Esophagus muscularis mucosa (tissue), 4 donors: Measurements from ENCODE around the gene SH3BP4. TPM values are rescaled to one million over a fixed set of nuclear protein-coding genes. Genes with fewer than 3 reads are reported as not detected.

Experiments used
- DNase-seq: peaks from one replicate; pipeline ENCODE4 v3.0.0-alpha.2; 2017; ENCODE audit errors: extremely low spot score
- H3K27ac ChIP-seq, 4 donors: fragments of 200-600 bp; sonication (generic); replicated peaks in 1 of 4; 1 replicate in 3 of 4; 2 replicates in 1 of 4; pipeline ENCODE4 v1.5.1; 2016 to 2019; ENCODE audit warnings: mild to moderate bottlenecking in 1 of 4
- H3K27me3 ChIP-seq, 4 donors: fragments of 200-600 bp; sonication (generic); one replicate each; pipeline versions ENCODE4 v1.5.1 to v1.6.0; 2016 to 2019
- H3K36me3 ChIP-seq, 4 donors: fragments of 200-600 bp; sonication (generic); one replicate each; pipeline ENCODE4 v1.5.1; 2016 to 2019
- H3K4me1 ChIP-seq, 4 donors: fragments of 200-600 bp; sonication (generic); one replicate each; pipeline ENCODE4 v1.5.1; 2016 to 2019
- H3K4me3 ChIP-seq, 4 donors: fragments of 200-600 bp; sonication (generic); 1 replicate in 2 of 4; 2 replicates in 2 of 4; pipeline ENCODE4 v1.5.1; 2016 to 2019; ENCODE audit warnings: mild to moderate bottlenecking in 4 of 4, moderate library complexity in 1 of 4
- H3K9me3 ChIP-seq, 4 donors: fragments of 200-600 bp; sonication (generic); 1 replicate in 3 of 4; 2 replicates in 1 of 4; pipeline ENCODE4 v1.5.1; 2016 to 2019
- CTCF ChIP-seq, 3 experiments: fragments of 200-600 bp in 2 of 3; fragments of 450-650 bp in 1 of 3; sonication (generic) in 2 of 3; IDR thresholded peaks; one replicate each; pipeline ENCODE4 v1.5.1; 2017 to 2019; ENCODE audit warnings: antibody characterized with exemption in 3 of 3, mild to moderate bottlenecking in 2 of 3, moderate library complexity in 1 of 3
- EP300 ChIP-seq: sonication (generic); formaldehyde crosslinking; IDR thresholded peaks from one replicate; pipeline ENCODE4 v1.6.1; 2017; ENCODE audit warnings: antibody characterized with exemption
- POLR2A ChIP-seq: fragments of 450-650 bp; IDR thresholded peaks from one replicate; pipeline ENCODE4 v1.6.1; 2017; ENCODE audit warnings: antibody characterized with exemption, moderate library complexity, mild to moderate bottlenecking, low read depth
- POLR2AphosphoS5 ChIP-seq, 2 donors: sonication (generic); formaldehyde crosslinking; IDR thresholded peaks; one replicate each; pipeline ENCODE4 v1.6.1; 2017; ENCODE audit warnings: antibody characterized with exemption in 2 of 2
- WGBS: methylation state at CpG from one replicate; pipeline ENCODE4 v1.1.5; 2018; 5-methylcytosine and 5-hydroxymethylcytosine counted together
- intact Hi-C: fragments of 100-400 bp; cut with DNase I; formaldehyde crosslinking; loops from one replicate; pipeline ENCODE4 v1.15.1; 2023
- total RNA-seq, 4 donors: library from RNA; depleted of rRNA; stranded (reverse); fragments of >200 nt; gene quantifications; one replicate each; pipeline versions ENCODE4 v1.1.0 to v1.2.1, GENCODE V29; 2016

The SH3BP4 gene
- total RNA-seq, 4 donors from 2014 or later: 25.3 to 63.1 (median 48.4) TPM

GRCh38 chr2:235002198-235003095 is 50.6 kb downstream of the SH3BP4 start:
- intact Hi-C loops: no loop called here
- Histone ChIP-seq H3K4me3 (no peak overlapping the region), H3K27ac (no peak overlapping the region), H3K27me3 (no peaks in the 10 kb centered on the region), H3K9me3 (no peaks in the 10 kb centered on the region), H3K36me3 (peaks cover 0 to 5% (median 2%) of the 10 kb centered on the region in 4 donors), H3K4me1 (peaks cover 19 to 57% (median 39%) of the 10 kb centered on the region in 4 donors)
- no peak for TF ChIP-seq EP300
- no peak for TF ChIP-seq CTCF (IDR thresholded peaks at IDR 0.05)
- TF ChIP-seq POLR2AphosphoS5 (IDR thresholded peaks at IDR 0.05): no peak
- TF ChIP-seq POLR2A: no peak
- DNase-seq: no peak
- 79% methylated on average over 16 of the region's 16 CpGs for WGBS

DNA sequence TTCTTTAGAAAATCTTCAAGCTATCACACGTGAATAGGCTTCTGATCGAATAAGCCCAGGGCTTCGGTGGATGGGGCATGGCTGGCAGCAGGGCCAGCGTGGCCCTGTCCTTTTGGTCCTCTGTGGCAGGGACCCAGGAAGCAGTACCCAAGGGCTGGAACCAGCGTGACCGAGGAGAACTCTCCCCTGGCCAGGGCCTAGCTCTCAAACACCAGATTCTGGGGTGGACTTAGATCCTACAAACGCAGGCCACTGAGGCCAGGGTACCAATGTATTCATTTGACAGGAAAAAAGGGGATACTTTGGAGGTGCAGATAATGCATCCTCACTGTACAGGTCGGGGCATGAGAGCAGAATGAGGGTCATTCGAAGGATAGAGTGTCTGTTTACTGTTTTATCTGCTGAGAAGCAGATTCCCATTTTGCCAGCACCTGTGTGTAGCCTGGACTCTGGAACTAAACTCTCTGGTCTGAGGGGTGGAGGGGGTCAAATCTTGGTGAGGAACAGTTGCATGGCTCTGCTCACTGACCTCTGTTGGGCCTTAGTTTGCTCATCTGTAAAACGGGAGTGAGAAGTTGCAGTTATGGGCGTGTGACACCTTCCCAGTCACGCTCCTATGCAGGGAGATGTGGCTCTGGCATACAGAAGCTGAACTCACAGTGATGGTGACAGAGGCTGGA is 51.4 kb downstream of the SH3BP4 start:
- H3K27ac ChIP-seq: no peak overlapping the region
- TF ChIP-seq EP300 (no peak), POLR2AphosphoS5 (IDR thresholded peaks at IDR 0.05) (no peak), CTCF (IDR thresholded peaks at IDR 0.05) (no peak), POLR2A (no peak)
- H3K36me3 ChIP-seq: peaks cover 0 to 5% (median 2%) of the 10 kb centered on the region in 4 donors
- H3K4me1 ChIP-seq: peaks cover 19 to 65% (median 41%) of the 10 kb centered on the region in 4 donors
- H3K9me3 ChIP-seq: no peaks in the 10 kb centered on the region
- no peaks in the 10 kb centered on the region for H3K27me3 ChIP-seq
- DNase-seq: no peak
- WGBS: 91% methylated on average over 8 of the region's 12 CpGs
- H3K4me3 ChIP-seq: no peak overlapping the region
- intact Hi-C loops: no loop called here

DNA sequence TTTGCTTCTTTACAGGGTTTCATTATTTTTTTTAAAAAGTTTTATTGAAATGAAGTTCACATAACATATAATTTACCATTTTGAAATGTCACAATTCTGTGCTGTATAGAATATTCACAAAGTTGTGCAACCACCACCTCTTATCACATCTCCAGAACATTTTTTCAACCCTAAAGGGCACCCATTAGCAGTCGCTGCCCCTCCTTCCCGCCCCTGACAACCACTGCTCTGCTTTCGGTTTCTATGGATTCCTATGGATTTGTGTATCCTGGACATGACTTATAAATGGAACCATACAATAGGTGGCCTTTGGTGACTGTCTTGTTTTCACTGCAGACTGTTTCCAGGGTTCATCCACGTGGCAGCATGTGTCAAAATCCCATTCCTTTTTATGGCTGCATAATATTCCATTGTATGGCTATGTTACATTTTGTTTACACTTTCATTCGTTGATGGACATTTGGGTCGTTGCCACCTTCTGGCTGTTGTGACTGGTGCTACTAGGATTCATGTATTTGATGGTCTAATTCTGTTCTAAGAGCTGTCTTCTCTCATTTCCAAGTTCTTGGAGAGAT is 52.6 kb downstream of the SH3BP4 start:
- H3K4me1 ChIP-seq: peaks cover 19 to 74% (median 38%) of the 10 kb centered on the region in 4 donors
- intact Hi-C loops: no loop called here
- H3K4me3 ChIP-seq: no peak overlapping the region
- no peak for DNase-seq
- TF ChIP-seq POLR2AphosphoS5 (IDR thresholded peaks at IDR 0.05) (no peak), CTCF (IDR thresholded peaks at IDR 0.05) (no peak), POLR2A (no peak), EP300 (no peak)
- H3K9me3 ChIP-seq: no peaks in the 10 kb centered on the region
- no peaks in the 10 kb centered on the region for H3K27me3 ChIP-seq
- no peak overlapping the region for H3K27ac ChIP-seq
- 95% methylated on average over 6 of the region's 6 CpGs for WGBS
- peaks cover 0 to 3% (median 0%) of the 10 kb centered on the region in 4 donors for H3K36me3 ChIP-seq

GRCh38 chr2:235005023-235005422 is 53.2 kb downstream of the SH3BP4 start:
- Histone ChIP-seq H3K4me1 (peaks cover 19 to 74% (median 37%) of the 10 kb centered on the region in 4 donors), H3K4me3 (no peak overlapping the region), H3K9me3 (no peaks in the 10 kb centered on the region), H3K27ac (no peak overlapping the region), H3K36me3 (peaks cover 0 to 3% (median 0%) of the 10 kb centered on the region in 4 donors), H3K27me3 (no peaks in the 10 kb centered on the region)
- WGBS: 100% methylated on average over 5 of the region's 5 CpGs
- DNase-seq: no peak
- TF ChIP-seq EP300: no peak
- intact Hi-C loops: no loop called here
